Heart right ventricle (tissue), 16 donors: ENCODE measurements around the gene RARS2. TPM values are rescaled to one million over a fixed set of nuclear protein-coding genes. Genes with fewer than 3 reads are reported as not detected.

ENCODE experiments used
- ATAC-seq, 8 donors: fragments of 200-7000 bp; cut with Tn5 transposase; one replicate each; pipeline ENCODE4 v1.9.1; 2020; ENCODE audit warnings: mild to moderate bottlenecking in 8 of 8, moderate library complexity in 8 of 8, moderate number of reproducible peaks in 1 of 8
- DNase-seq, 2 donors: peaks; one replicate each; pipeline ENCODE4 v3.0.0-alpha.2; 2020
- H3K27ac ChIP-seq, 10 donors: fragments of 200-600 bp; sonication (generic) in 2 of 10; one replicate each; pipeline versions ENCODE4 v1.5.0 to v1.8.0; 2020 to 2022; ENCODE audit warnings: mild to moderate bottlenecking in 3 of 10
- H3K27me3 ChIP-seq, 7 donors: fragments of 200-600 bp; one replicate each; pipeline ENCODE4 v1.8.0; 2021 to 2022; ENCODE audit warnings: mild to moderate bottlenecking in 2 of 7
- H3K36me3 ChIP-seq, 9 donors: fragments of 200-600 bp; sonication (generic) in 1 of 9; one replicate each; pipeline versions ENCODE4 v1.5.0 to v1.8.0; 2020 to 2022; ENCODE audit warnings: mild to moderate bottlenecking in 2 of 9
- H3K4me1 ChIP-seq, 9 donors: fragments of 200-600 bp; sonication (generic) in 1 of 9; one replicate each; pipeline versions ENCODE4 v1.5.0 to v1.8.0; 2020 to 2022; ENCODE audit warnings: mild to moderate bottlenecking in 4 of 9
- H3K4me3 ChIP-seq, 10 donors: fragments of 200-600 bp; sonication (generic) in 2 of 10; one replicate each; pipeline versions ENCODE4 v1.5.0 to v1.8.0; 2020 to 2022; ENCODE audit warnings: mild to moderate bottlenecking in 7 of 10, moderate library complexity in 2 of 10
- H3K9me3 ChIP-seq, 11 donors: fragments of 200-600 bp in 10 of 11; sonication (generic) in 2 of 11; one replicate each; pipeline versions ENCODE4 v1.5.0 to v1.8.0; 2013 to 2022; ENCODE audit warnings: mild to moderate bottlenecking in 2 of 11, control low read depth in 1 of 11, moderate library complexity in 1 of 11
- CTCF ChIP-seq, 9 donors: fragments of 200-600 bp; sonication (generic) in 2 of 9; IDR thresholded peaks; one replicate each; pipeline versions ENCODE4 v1.5.0 to v1.8.0; 2021 to 2022; ENCODE audit warnings: antibody characterized with exemption in 9 of 9, mild to moderate bottlenecking in 5 of 9, moderate library complexity in 1 of 9
- WGBS, 2 donors: extraction: QIAGEN DNeasy Blood & Tissue Kit; methylation state at CpG; one replicate each; pipeline ENCODE4 v1.1.7; 2013; ENCODE audit warnings: inconsistent platforms in 1 of 2; 5-methylcytosine and 5-hydroxymethylcytosine counted together
- intact Hi-C, 10 donors: fragments of 100-400 bp; cut with DNase I; formaldehyde crosslinking; loops; one replicate each; pipeline versions ENCODE4 v1.11.1 to v1.14.2; 2022
- polyA plus RNA-seq, 2 donors: library from polyadenylated mRNA; stranded (reverse); fragments of 200-250 nt; gene quantifications; one replicate each; pipeline ENCODE4 v1.2.3, GENCODE V29; 2013
- total RNA-seq, 10 donors: library from RNA; stranded (reverse); fragmentation: NEBNext Ultra II Directional in 3 of 10; extraction: Animal tissue kit (Norgen Biotek cat#: 25700) in 3 of 10; gene quantifications; one replicate each; pipeline versions ENCODE4 v1.2.1 to v1.2.4, GENCODE V29; 2021 to 2023
- donor health status: Arrhythmogenic right ventricular cardiomyopathy.
- donor health status: ischemic (EF 13 %, LVEDD 7.1; RV severe dilation, severe dysfunction).
- donor health status: healthy with polysubstance abuse.
- donor health status: DM: no; HTN: yes; CAD: no.
- donor health status: DM: no; HTN: no; CAD: no.
- donor health status: ischemic (EF 25% LVEDD 6.9; RV normal size, moderate dysfunction).
- donor health status: ischemic (EF 25% LVEDD 5.7; RV mildly dilated, moderate dysfunction).
- donor health status: healthy.
- donor health status: DM: yes; HTN: yes; CAD: no.
- donor health status: Ischemic cardiomyopathy.
- donor health status: ischemic (EF 35%, LVEDD 5.7; RV mildly dilated, moderate dysfunction).
- donor health status: nonischemic (EF 11% LVEDD 7.7; RV severe dilation, severe dysfunction).
- donor health status: DM: yes; HTN: yes; CAD: no.
- donor health status: PGD.
- donor health status: ischemic (EF 29% LVEDD 5.4; RV normal size, mild dysfunction).
- donor health status: nonischemic (EF 23%, LVEDD 6.1; RV moderate dilation, normal function).

The RARS2 gene
- total and polyA plus RNA-seq, 12 donors: 12.1 to 26.1 (median 19.8) TPM

DNA sequence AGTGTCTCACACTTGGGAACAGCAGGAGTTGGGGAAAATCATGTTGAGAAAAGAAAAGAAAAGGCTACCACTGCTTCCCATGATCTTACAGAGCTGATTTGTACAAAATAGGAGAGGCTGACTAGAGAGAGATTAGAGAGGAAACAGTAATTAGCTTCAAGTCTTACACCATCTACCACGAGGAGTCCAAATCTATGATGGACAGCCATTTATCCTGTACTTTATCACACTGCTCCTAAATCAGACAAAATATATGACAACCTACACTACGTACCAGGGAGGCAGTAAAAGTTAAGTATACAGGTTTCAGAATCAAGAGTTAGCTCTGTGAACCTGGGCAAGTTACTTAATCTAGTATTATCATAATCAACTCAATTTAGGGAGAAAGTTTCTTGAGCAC, 38.0 kb downstream of the RARS2 start:
- no peaks in the 10 kb centered on the region for H3K9me3 ChIP-seq
- no peaks in the 10 kb centered on the region for H3K27me3 ChIP-seq
- ATAC-seq (no peak), DNase-seq (no peak)
- no peak overlapping the region for H3K4me3 ChIP-seq
- peaks cover 0 to 97% (median 16%) of the 10 kb centered on the region in 9 donors for H3K36me3 ChIP-seq
- WGBS, 2 donors: 72 to 75% methylated on average over 2 of the region's 2 CpGs
- no peak for TF ChIP-seq CTCF (IDR thresholded peaks at IDR 0.05)
- intact Hi-C loops: no loop called here
- no peak overlapping the region for H3K27ac ChIP-seq
- H3K4me1 ChIP-seq: no peaks in the 10 kb centered on the region

- Histone ChIP-seq H3K4me3 (no peak overlapping the region), H3K27me3 (no peaks in the 10 kb centered on the region), H3K27ac (no peak overlapping the region), H3K36me3 (peaks cover 0 to 94% (median 11%) of the 10 kb centered on the region in 9 donors), H3K9me3 (peaks cover 0 to 7% (median 0%) of the 10 kb centered on the region in 11 donors), H3K4me1 (peaks cover 0 to 20% (median 8%) of the 10 kb centered on the region in 9 donors)
- intact Hi-C loops: loop anchor here in 1 of 10 donors (5.0 kb wide), 1 partner anchor 43 kb away; the partner anchor contains the start of gene RARS2
- TF ChIP-seq CTCF (IDR thresholded peaks at IDR 0.05): no peak
- DNase-seq (no peak), ATAC-seq (no peak)
- WGBS, 2 donors: 90 to 93% methylated on average over 1 of the region's 1 CpG
Observed at GRCh38 chr6:87544474-87544735, 45.4 kb downstream of the RARS2 start.

DNA sequence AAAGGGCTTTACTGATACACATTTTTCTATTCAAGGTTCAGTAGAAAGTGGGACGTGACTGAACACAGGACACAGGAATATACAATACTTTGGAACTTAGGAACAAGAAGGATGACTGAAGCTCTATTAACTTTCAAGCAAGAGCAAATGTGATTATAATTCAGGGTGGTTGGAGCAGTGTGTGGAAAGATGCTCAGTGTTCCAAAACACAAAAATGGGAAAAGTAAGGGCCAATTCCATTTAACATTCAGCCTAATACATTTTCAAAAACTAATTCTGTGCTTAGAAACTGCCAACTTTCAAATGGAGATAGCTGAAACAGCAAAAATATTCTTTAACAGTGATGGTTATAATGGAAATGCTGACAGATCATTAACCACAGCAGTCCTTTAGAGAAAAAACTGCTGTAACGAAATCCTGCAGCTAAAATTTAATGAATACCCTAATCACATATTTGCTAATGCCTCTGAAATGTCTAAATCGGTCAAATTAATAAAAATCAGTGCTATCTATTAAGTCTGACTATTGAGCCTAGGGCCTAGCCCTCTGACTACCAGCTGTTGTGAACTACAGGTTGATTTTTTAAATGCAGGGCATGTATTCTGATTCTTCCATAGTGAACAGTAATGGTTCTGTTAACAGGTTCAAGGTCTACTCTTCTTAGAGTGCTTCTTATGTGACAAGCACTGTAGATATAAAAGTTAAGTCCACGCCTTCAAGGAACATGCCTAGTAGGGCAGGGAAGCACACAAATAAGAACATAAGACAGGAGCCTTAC, 45.9 kb downstream of the RARS2 start:
- DNase-seq: no peak
- H3K4me3 ChIP-seq: no peak overlapping the region
- H3K36me3 ChIP-seq: peaks cover 0 to 94% (median 11%) of the 10 kb centered on the region in 9 donors
- intact Hi-C loops: loop anchor here in 1 of 10 donors (5.0 kb wide), 1 partner anchor 43 kb away; the partner anchor contains the start of gene RARS2
- TF ChIP-seq CTCF (IDR thresholded peaks at IDR 0.05): no peak
- WGBS, 2 donors: 94% methylated on average over 4 of the region's 4 CpGs
- peak overlapping the region in 1 of 10 donors; percentile 1 for H3K27ac ChIP-seq
- H3K27me3 ChIP-seq: no peaks in the 10 kb centered on the region
- peaks cover 0 to 20% (median 8%) of the 10 kb centered on the region in 9 donors for H3K4me1 ChIP-seq
- peaks cover 0 to 10% (median 0%) of the 10 kb centered on the region in 11 donors for H3K9me3 ChIP-seq
- ATAC-seq: no peak

GRCh38 chr6:87541744-87542143, 48.0 kb downstream of the RARS2 start:
- Histone ChIP-seq H3K27ac (peak overlapping the region in 5 of 10 donors; percentile 2 to 67 (median 48)), H3K9me3 (peaks cover 0 to 10% (median 0%) of the 10 kb centered on the region in 11 donors), H3K27me3 (no peaks in the 10 kb centered on the region), H3K36me3 (peaks cover 0 to 91% (median 0%) of the 10 kb centered on the region in 9 donors), H3K4me1 (peaks cover 0 to 20% (median 8%) of the 10 kb centered on the region in 9 donors), H3K4me3 (no peak overlapping the region)
- intact Hi-C loops: loop anchor here in 1 of 10 donors (5.0 kb wide), 1 partner anchor 46 kb away; the partner anchor contains the start of gene RARS2
- ATAC-seq (peak in 4 of 8 donors; percentile 27 to 53 (median 35)), DNase-seq (no peak)
- no peak for TF ChIP-seq CTCF (IDR thresholded peaks at IDR 0.05)
- WGBS, 2 donors: 60 to 66% methylated on average over 2 of the region's 2 CpGs
